ENCODE results near the gene FAM120C. TPM values are rescaled to one million over a fixed set of nuclear protein-coding genes. Genes with fewer than 3 reads are reported as not detected.

Gene FAM120C
- 2.8 and 4.7 TPM in 2 replicates for total RNA-seq

GRCh38 chrX:54182864-54183613 is at the start of gene FAM120C:
Gene FAM120C, minus strand, starts transcription at chrX:54183254. Its CDS starts 56 bp downstream, at chrX:54183198.

GRCh38 chrX:54044126-54044876 is 138.8 kb downstream of the FAM120C start, which contains the start of gene PHF8:
Gene PHF8, minus strand, starts transcription at chrX:54044473. Its CDS starts 1,745 bp downstream, at chrX:54042728.

Other genes starting within 250 kb of the FAM120C start
- gene PHF8, start 138.8 kb downstream of the FAM120C start, total RNA-seq, result 8.5 and 9.2 TPM in 2 replicates
- gene WNK3, start 174.8 kb upstream of the FAM120C start, total RNA-seq, result 0.45 and 0.50 TPM in 2 replicates

Data from bronchus fibroblast of lung (primary cell).